Activated T-cell treated with anti-CD3 and anti-CD28 coated beads, Interleukin-2, amount 50 U/mL, for 4 hours (primary cell): ENCODE results near the gene CYBC1. TPM values are rescaled to one million over a fixed set of nuclear protein-coding genes. Genes with fewer than 3 reads are reported as not detected.

Experiments
- total RNA-seq, 3 donors: library from RNA; stranded (reverse); gene quantifications; one replicate each; pipeline ENCODE4 v1.2.1, GENCODE V29; 2021

The CYBC1 gene
- total RNA-seq, 3 donors from 2014 or later, result 151 to 165 (median 156) TPM

Other genes starting within 250 kb of the CYBC1 start
- gene CCDC57, start 237.9 kb downstream of the CYBC1 start, total RNA-seq, result 10 to 100 TPM; 48.9 to 64.6 (median 60.5) TPM
- gene SLC16A3, start 221.7 kb downstream of the CYBC1 start, total RNA-seq, result 10 to 100 TPM; 22.0 to 31.5 (median 26.3) TPM
- gene CSNK1D, start 177.1 kb downstream of the CYBC1 start, total RNA-seq, result 100 to 1,000 TPM; 152 to 170 (median 164) TPM
- 100 to 1,000 TPM; 256 to 382 (median 364) TPM for gene CD7, start 133.1 kb downstream of the CYBC1 start, total RNA-seq
- 1 to 10 TPM; 2.6 to 3.8 (median 3.0) TPM for gene SECTM1, start 117.0 kb downstream of the CYBC1 start, total RNA-seq
- under 1 TPM; 0.16 to 0.38 (median 0.25) TPM for gene TEX19, start 91.5 kb downstream of the CYBC1 start, total RNA-seq
- not detected for gene UTS2R, start 79.0 kb downstream of the CYBC1 start, total RNA-seq
- 10 to 100 TPM; 16.5 to 19.9 (median 19.0) TPM for gene HEXD, start 32.4 kb downstream of the CYBC1 start, total RNA-seq
- 10 to 100 TPM; 23.2 to 29.1 (median 24.0) TPM for gene OGFOD3, start 32.2 kb downstream of the CYBC1 start, total RNA-seq
- 10 to 100 TPM; 40.9 to 55.9 (median 45.9) TPM for gene NARF, start 8.0 kb upstream of the CYBC1 start, total RNA-seq
- gene FOXK2, start 69.0 kb upstream of the CYBC1 start, total RNA-seq, result 10 to 100 TPM; 73.6 to 78.5 (median 75.9) TPM
- 10 to 100 TPM; 47.1 to 52.5 (median 47.4) TPM for gene WDR45B, start 197.7 kb upstream of the CYBC1 start, total RNA-seq
- 1 to 10 TPM; 3.8 to 4.8 (median 4.1) TPM for gene RAB40B, start 247.9 kb upstream of the CYBC1 start, total RNA-seq